Stimulated activated CD4-positive, alpha-beta T cell treated with anti-CD3 and anti-CD28 coated beads, TNF-alpha, amount 100 ng/mL, for 4 hours (primary cell): ENCODE results near the gene HSBP1.

ENCODE experiments used
- DNase-seq, 3 experiments: peaks; one replicate each; pipeline ENCODE4 v3.0.0-alpha.2; 2020; ENCODE audit warnings: low read depth in 3 of 3

Gene HSBP1

GRCh38 chr16:83839561-83839960 is 31.8 kb downstream of the HSBP1 start:
- DNase-seq: no peak

- DNase-seq: no peak
Measured at GRCh38 chr16:83840060-83840617, 32.4 kb downstream of the HSBP1 start.

GRCh38 chr16:83842291-83842690 is 34.5 kb downstream of the HSBP1 start:
- no peak for DNase-seq

DNA sequence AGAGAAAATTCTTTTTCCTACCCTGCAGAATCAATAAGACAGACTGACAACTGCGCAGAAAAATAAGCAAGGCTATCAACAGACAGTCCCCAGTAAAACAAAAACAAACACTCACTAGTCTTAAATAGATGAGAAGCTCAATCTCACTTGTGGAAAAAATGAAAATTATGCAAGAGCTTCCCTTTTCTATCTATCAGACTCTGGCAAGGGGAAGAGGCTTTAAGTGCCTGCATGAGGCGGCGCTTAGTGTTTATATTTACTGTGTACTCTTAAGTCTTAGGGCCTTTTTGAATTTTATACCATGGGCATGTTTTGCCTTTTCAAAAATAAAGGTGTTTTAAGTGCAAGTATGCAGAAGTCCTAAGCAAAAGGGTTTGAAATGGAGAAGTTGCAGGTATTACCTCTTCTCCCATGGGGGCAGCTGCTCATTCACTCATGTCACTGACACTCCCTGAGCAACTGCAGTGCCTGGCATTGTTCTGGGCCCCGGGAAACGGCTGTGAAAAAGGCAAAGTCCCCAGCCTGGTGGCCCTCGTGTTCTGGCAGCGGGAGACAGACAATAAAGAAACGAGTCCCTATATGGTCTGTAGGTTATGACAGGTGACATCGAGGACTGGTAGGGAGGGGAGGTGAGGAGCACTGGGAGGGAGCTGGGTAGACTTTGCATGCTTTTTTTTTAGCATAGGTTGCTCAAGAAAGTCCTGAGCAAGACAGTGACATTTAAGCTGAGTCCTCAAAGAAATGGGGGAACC is 35.2 kb downstream of the HSBP1 start:
- no peak for DNase-seq

GRCh38 chr16:83843657-83844056 is 35.9 kb downstream of the HSBP1 start:
- DNase-seq: no peak

DNA sequence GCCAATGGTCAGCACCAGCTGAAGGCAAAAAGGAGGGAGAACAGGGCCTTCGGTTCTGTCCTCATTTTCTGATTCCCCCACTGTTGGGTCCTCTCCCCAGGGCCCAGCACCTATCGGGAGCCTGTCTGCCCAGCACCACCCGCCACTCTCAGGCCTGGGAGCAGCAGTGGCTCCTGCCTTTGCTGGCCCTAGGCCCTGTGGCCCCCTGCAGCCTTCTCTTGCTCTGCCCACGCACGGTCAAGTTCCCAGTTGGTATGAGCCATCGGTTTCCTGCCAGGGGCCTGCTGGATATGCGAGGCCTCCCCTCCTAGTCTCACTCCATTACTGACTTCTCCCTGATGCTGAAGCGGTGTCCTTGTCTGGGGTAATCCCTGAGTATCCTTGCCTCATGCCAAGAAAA is 37.5 kb downstream of the HSBP1 start:
- DNase-seq: no peak

DNA sequence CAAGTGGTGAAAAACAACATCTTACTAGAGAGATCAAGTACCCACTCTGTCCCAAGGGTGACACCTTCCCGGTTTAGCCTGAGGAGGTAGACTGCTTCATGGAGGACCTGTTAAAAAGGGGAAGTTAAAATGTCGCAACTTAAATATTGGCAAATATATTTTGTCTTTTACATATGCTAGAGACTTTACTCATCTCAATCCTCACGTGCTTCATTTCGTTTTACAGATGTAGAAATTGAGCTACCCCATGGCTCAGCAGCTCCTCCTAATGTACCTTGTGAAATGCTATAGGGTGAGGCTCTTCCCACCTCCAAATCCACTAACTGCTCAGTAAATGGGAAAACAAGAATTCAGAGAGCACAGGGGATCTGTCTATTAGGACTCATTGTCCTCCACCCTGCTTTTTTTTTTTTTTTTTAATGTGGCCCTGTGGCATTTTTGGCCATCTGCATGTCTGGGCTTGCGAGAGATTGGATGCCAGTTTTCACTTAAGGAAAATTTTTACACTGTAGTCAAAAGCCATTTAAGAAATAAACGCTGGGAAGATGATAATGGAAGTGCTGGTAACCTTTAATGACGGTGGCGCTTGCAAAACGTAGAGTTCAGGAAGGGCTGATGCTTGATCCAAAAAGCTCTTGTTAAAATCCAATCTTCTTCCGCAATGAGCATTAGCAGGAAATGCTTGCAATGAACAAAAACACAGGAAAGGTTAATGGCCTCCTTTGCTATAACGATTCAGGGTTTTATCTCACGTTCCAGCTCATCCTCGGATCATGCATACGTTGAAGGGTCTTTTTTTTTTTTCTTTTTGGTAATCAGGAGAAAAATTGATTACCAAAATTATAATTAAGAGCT is 39.8 kb downstream of the HSBP1 start:
- no peak for DNase-seq

- no peak for DNase-seq
Measured at GRCh38 chr16:83849421-83849820, 41.6 kb downstream of the HSBP1 start.

DNA sequence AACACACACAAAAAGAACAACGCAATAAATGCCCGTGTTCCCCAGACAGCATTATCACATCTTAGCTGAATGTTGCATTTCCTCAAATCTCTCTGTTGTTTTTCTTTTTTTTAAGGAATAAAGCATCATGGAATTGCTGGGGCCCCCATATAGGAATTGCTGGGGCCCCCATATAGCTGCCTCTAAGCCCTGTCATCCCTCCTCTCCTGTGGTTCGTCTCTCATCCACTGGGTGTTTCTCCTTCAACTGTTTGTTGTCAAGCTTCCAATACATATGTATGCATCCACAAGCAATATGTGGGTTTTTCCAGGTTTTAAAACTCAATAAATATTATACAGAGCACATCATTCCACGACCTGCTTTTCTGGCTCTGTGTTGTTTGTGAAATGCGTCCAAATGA is 43.2 kb downstream of the HSBP1 start:
- DNase-seq: no peak

DNA sequence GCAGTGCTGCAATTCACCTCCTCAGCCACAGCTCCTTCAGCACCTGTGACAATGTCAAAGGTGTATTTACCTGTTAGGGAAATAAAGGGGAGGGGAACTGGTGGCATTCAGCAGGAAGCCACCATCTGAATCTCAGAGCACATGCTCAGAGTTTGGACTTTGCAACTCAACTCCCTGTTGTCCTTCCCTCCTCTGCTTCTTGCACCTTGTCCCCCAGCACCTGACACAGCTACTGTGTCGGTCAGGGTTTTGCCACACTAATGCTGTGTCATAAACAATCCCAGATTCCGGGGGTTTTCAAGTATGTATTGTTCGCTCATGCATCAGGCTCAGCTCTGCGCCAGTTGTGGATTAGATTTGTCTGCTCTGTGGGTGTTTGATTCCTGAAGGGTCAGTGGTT is 43.7 kb downstream of the HSBP1 start:
- no peak for DNase-seq

GRCh38 chr16:83852774-83853173 is 45.0 kb downstream of the HSBP1 start:
- DNase-seq: no peak

DNA sequence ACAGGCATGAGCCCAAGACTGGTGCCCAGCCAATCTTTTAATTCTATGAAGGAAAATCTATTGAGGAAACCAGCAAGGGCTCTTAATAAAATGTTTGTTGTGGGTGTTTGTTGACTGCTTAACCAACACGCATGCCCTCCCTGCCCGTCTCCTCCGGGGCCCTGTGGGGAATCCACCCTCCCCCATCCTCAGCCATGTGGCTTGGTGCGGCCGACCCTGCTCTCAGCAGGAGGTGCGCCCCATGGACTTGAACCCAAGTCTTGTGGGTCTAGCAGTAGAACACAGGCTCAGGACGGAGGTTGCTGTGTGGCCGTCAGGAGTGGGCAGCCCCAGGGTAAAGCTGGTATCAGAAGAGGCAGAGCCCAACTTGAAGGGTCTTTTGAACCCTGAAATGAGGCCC is 46.1 kb downstream of the HSBP1 start:
- no peak for DNase-seq

GRCh38 chr16:83854420-83854819 is 46.6 kb downstream of the HSBP1 start:
- DNase-seq: no peak

GRCh38 chr16:83856792-83857191 is 49.0 kb downstream of the HSBP1 start:
- DNase-seq: no peak

DNA sequence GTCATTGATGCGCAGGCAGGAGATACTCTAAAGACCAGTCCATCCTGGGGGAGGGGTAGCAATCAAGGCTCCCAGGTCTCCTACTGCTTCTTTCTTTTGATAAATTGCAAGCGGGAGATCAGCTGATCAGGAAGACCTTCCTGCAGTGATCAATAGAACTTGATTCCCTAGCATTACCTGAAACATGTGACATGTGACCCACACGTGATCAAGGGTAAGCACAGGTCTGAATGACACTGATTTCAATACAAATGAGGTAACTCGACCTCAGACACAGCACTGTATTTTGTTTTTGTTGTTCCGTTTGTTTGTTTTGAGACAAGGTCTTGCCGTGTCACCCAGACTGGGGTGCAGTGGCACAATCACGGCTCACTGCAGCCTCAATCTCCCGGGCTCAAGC is 51.5 kb downstream of the HSBP1 start:
- no peak for DNase-seq

- DNase-seq: no peak
Measured at GRCh38 chr16:83862661-83863060, 54.9 kb downstream of the HSBP1 start.

DNA sequence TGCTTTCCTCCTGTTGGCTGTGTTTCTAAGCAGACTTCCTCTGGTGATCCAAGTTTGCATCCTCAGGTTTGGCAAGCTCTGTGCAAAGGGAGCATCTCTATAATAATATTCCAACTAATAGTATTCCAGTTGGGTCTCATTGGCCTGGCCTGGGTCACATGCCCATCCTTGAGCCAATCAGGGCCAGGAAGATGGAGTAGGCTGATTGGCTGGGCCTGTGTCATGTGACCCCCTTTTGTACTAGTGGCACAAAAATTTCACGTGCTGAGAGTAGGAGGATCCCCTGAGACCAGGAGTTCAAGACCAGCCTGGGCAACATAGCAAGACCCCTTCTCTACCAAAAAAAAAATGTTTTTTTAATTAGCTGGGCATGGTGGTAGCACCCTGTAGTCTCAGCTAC is 55.9 kb downstream of the HSBP1 start:
- no peak for DNase-seq
